Liver (tissue), 9 donors: ENCODE results near the gene MMP20. TPM values are rescaled to one million over a fixed set of nuclear protein-coding genes. Genes with fewer than 3 reads are reported as not detected.

Experiments used
- DNase-seq: peaks from one replicate; pipeline ENCODE4 v3.0.0-alpha.2; 2017; ENCODE audit warnings: low spot score
- H3K27ac ChIP-seq, 2 donors: one replicate each; pipeline ENCODE4 v1.7.0; 2013; ENCODE audit warnings: inconsistent platforms in 2 of 2, low read length in 2 of 2, control low read depth in 1 of 2, low read depth in 1 of 2, mild to moderate bottlenecking in 1 of 2
- H3K27me3 ChIP-seq, 4 donors: one replicate each; pipeline versions ENCODE4 v1.6.1 to v1.7.0; 2013; ENCODE audit warnings: low read length in 3 of 4, inconsistent platforms in 1 of 4, mild to moderate bottlenecking in 1 of 4, moderate library complexity in 1 of 4; ENCODE audit not compliant: control insufficient read depth in 4 of 4, insufficient read depth in 4 of 4
- H3K36me3 ChIP-seq, 4 donors: one replicate each; pipeline versions ENCODE4 v1.6.1 to v1.7.0; 2013; ENCODE audit warnings: low read length in 3 of 4, mild to moderate bottlenecking in 3 of 4, low read depth in 1 of 4, moderate library complexity in 1 of 4; ENCODE audit not compliant: control insufficient read depth in 4 of 4, insufficient read depth in 3 of 4
- H3K4me1 ChIP-seq, 4 donors: one replicate each; pipeline versions ENCODE4 v1.6.1 to v1.7.0; 2013; ENCODE audit warnings: low read length in 3 of 4, mild to moderate bottlenecking in 3 of 4, moderate library complexity in 1 of 4; ENCODE audit not compliant: control insufficient read depth in 4 of 4, insufficient read depth in 4 of 4
- H3K4me3 ChIP-seq, 3 donors: one replicate each; pipeline versions ENCODE4 v1.6.1 to v1.7.0; 2013; ENCODE audit warnings: low read length in 3 of 3, control low read depth in 1 of 3, low read depth in 1 of 3, mild to moderate bottlenecking in 1 of 3
- H3K9ac ChIP-seq, 2 donors: one replicate each; pipeline ENCODE4 v1.7.0; 2013; ENCODE audit warnings: low read length in 2 of 2, mild to moderate bottlenecking in 2 of 2, moderate library complexity in 2 of 2, control low read depth in 1 of 2, low read depth in 1 of 2
- H3K9me3 ChIP-seq, 4 donors: one replicate each; pipeline versions ENCODE4 v1.6.1 to v1.7.0; 2013; ENCODE audit warnings: low read length in 3 of 4; ENCODE audit not compliant: control insufficient read depth in 4 of 4
- ATF3 ChIP-seq: IDR thresholded peaks from 2 replicates; pipeline ENCODE4 v1.6.1; 2016; ENCODE audit warnings: antibody characterized with exemption
- CTCF ChIP-seq: fragments of 150-350 bp; IDR thresholded peaks from 2 replicates; pipeline ENCODE4 v1.5.1; 2017; ENCODE audit warnings: improper control_type of control experiment, low read depth, low read length; ENCODE audit not compliant: missing input control
- EGR1 ChIP-seq, 2 donors: IDR thresholded peaks; 2 replicates each; pipeline ENCODE4 v1.6.1; 2016 to 2018; ENCODE audit warnings: antibody characterized with exemption in 2 of 2, low read depth in 2 of 2
- FOXA1 ChIP-seq: IDR thresholded peaks from 2 replicates; pipeline ENCODE4 v1.6.1; 2016; ENCODE audit warnings: antibody characterized with exemption
- FOXA2 ChIP-seq: IDR thresholded peaks from 2 replicates; pipeline ENCODE4 v1.6.1; 2016; ENCODE audit warnings: antibody characterized with exemption
- GABPA ChIP-seq, 2 donors: IDR thresholded peaks in 1 of 2; conservative IDR thresholded peaks in 1 of 2; 2 replicates each; pipeline ENCODE4 v1.6.1; 2016; ENCODE audit warnings: antibody characterized with exemption in 2 of 2, mild to moderate bottlenecking in 1 of 2, moderate library complexity in 1 of 2
- HNF4A ChIP-seq, 2 donors: conservative IDR thresholded peaks; 2 replicates each; pipeline ENCODE4 v1.6.1; 2016; ENCODE audit warnings: antibody characterized with exemption in 2 of 2, mild to moderate bottlenecking in 2 of 2
- JUND ChIP-seq, 2 donors: IDR thresholded peaks; 2 replicates each; pipeline ENCODE4 v1.6.1; 2016; ENCODE audit warnings: antibody characterized with exemption in 2 of 2
- NR2F2 ChIP-seq: IDR thresholded peaks from 2 replicates; pipeline ENCODE4 v1.6.1; 2016; ENCODE audit warnings: antibody characterized with exemption
- RXRA ChIP-seq, 2 donors: IDR thresholded peaks; 2 replicates each; pipeline ENCODE4 v1.6.1; 2017 to 2018; ENCODE audit warnings: antibody characterized with exemption in 2 of 2, mild to moderate bottlenecking in 1 of 2
- SP1 ChIP-seq: IDR thresholded peaks from 2 replicates; pipeline ENCODE4 v1.6.1; 2018; ENCODE audit warnings: antibody characterized with exemption, mild to moderate bottlenecking
- TAF1 ChIP-seq: conservative IDR thresholded peaks from 2 replicates; pipeline ENCODE4 v1.6.1; 2016; ENCODE audit warnings: antibody characterized with exemption, mild to moderate bottlenecking
- YY1 ChIP-seq: IDR thresholded peaks from 2 replicates; pipeline ENCODE4 v1.6.1; 2016; ENCODE audit warnings: antibody characterized with exemption, mild to moderate bottlenecking
- WGBS: extraction: QIAGEN DNeasy Blood & Tissue Kit; methylation state at CpG from one replicate; pipeline ENCODE4 v1.1.7; 2013; 5-methylcytosine and 5-hydroxymethylcytosine counted together
- polyA plus RNA-seq, 2 donors: library from polyadenylated mRNA; stranded (reverse) in 1 of 2; unstranded in 1 of 2; fragments of 200-250 nt in 1 of 2; fragments of >200 nt in 1 of 2; fragmentation: Nextera tagmentation in 1 of 2; extraction: Ambion mirVana in 1 of 2; gene quantifications; one replicate each; pipeline versions ENCODE4 v1.2.1 to v1.2.3, GENCODE V29; 2013 to 2015
- total RNA-seq, 2 donors: library from RNA; depleted of rRNA; stranded (reverse); fragments of >200 nt; gene quantifications; one replicate each; pipeline ENCODE4 v1.2.3, GENCODE V29; 2014
- TF ChIP-seq, protein P1 (sequence below): IDR thresholded peaks from 2 replicates; pipeline ENCODE4 v1.6.1; 2016; ENCODE audit warnings: antibody characterized with exemption, mild to moderate bottlenecking
- donor health status: healthy.
- donor health status: healthy.
- donor health status: healthy.
- donor health status: healthy.
- donor health status: healthy.

MMP20 gene
- total and polyA plus RNA-seq, 4 donors = not detected

DNA sequence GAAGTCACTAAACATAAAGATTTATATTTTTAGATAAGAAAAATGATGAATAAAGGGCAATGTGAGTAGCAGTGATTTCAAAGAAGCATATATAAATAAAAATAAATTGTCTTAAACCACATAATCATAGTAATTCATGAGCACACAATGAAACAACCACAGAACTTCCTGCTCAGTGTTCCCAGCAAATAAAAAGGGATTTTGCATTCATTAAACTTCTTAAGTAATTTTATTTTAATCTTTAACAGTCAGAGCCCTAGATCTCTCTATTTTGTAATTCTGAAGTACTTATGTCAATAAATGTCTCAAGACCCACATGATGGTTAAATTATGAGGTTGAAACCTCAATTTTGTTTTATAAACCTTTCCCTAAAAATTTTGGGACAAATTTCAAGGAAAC lies 14.5 kb upstream of the MMP20 start:
- Histone ChIP-seq H3K27me3 (no peaks in the 10 kb centered on the region), H3K4me1 (peaks cover 0 to 16% (median 9%) of the 10 kb centered on the region in 4 donors), H3K9ac (no peak overlapping the region), H3K9me3 (no peaks in the 10 kb centered on the region), H3K4me3 (no peak overlapping the region), H3K27ac (no peak overlapping the region), H3K36me3 (no peaks in the 10 kb centered on the region)
- TF ChIP-seq NR2F2 = no peak
- TF ChIP-seq YY1 = no peak
- TF ChIP-seq TAF1 = no peak
- TF ChIP-seq, protein P1, sequence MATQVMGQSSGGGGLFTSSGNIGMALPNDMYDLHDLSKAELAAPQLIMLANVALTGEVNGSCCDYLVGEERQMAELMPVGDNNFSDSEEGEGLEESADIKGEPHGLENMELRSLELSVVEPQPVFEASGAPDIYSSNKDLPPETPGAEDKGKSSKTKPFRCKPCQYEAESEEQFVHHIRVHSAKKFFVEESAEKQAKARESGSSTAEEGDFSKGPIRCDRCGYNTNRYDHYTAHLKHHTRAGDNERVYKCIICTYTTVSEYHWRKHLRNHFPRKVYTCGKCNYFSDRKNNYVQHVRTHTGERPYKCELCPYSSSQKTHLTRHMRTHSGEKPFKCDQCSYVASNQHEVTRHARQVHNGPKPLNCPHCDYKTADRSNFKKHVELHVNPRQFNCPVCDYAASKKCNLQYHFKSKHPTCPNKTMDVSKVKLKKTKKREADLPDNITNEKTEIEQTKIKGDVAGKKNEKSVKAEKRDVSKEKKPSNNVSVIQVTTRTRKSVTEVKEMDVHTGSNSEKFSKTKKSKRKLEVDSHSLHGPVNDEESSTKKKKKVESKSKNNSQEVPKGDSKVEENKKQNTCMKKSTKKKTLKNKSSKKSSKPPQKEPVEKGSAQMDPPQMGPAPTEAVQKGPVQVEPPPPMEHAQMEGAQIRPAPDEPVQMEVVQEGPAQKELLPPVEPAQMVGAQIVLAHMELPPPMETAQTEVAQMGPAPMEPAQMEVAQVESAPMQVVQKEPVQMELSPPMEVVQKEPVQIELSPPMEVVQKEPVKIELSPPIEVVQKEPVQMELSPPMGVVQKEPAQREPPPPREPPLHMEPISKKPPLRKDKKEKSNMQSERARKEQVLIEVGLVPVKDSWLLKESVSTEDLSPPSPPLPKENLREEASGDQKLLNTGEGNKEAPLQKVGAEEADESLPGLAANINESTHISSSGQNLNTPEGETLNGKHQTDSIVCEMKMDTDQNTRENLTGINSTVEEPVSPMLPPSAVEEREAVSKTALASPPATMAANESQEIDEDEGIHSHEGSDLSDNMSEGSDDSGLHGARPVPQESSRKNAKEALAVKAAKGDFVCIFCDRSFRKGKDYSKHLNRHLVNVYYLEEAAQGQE = no peak
- no peak for TF ChIP-seq ATF3
- TF ChIP-seq EGR1 (IDR thresholded peaks at IDR 0.05; ENCODE audit: low read depth in 2 of 2) = no peak
- TF ChIP-seq CTCF = no peak
- no peak for TF ChIP-seq JUND (IDR thresholded peaks at IDR 0.05)
- DNase-seq = no peak

GRCh38 chr11:102637731-102638130 lies 12.6 kb upstream of the MMP20 start:
- no peaks in the 10 kb centered on the region for H3K36me3 ChIP-seq
- no peak overlapping the region for H3K27ac ChIP-seq
- no peak for DNase-seq
- H3K4me3 ChIP-seq = no peak overlapping the region
- peak; percentile 84 to 91 for TF ChIP-seq RXRA (IDR thresholded peaks at IDR 0.05)
- TF ChIP-seq HNF4A (conservative IDR thresholded peaks at IDR 0.05) = peak; percentile 66 to 69
- no peak for TF ChIP-seq YY1
- TF ChIP-seq SP1 = peak; percentile 20
- TF ChIP-seq NR2F2 = no peak
- no peak for TF ChIP-seq GABPA (IDR thresholded peaks at IDR 0.05 in 1 of 2, conservative IDR thresholded peaks at IDR 0.05 in 1 of 2)
- no peak for TF ChIP-seq JUND (IDR thresholded peaks at IDR 0.05)
- no peak for TF ChIP-seq FOXA2
- TF ChIP-seq FOXA1 = no peak
- TF ChIP-seq EGR1 (IDR thresholded peaks at IDR 0.05; ENCODE audit: low read depth in 2 of 2) = peak in 1 of 2 donors; percentile 27
- no peak overlapping the region for H3K9ac ChIP-seq
- H3K4me1 ChIP-seq = peaks cover 0 to 16% (median 9%) of the 10 kb centered on the region in 4 donors
- H3K9me3 ChIP-seq = no peaks in the 10 kb centered on the region
- H3K27me3 ChIP-seq = no peaks in the 10 kb centered on the region
- 46% methylated on average over 5 of the region's 5 CpGs for WGBS
